Tibial nerve (tissue), 4 donors: ENCODE results near the gene MPPE1.

Source experiments
- EP300 ChIP-seq, 2 donors: sonication (generic); formaldehyde crosslinking; IDR thresholded peaks; one replicate each; pipeline ENCODE4 v1.6.1; 2017; ENCODE audit warnings: antibody characterized with exemption in 2 of 2, mild to moderate bottlenecking in 1 of 2
- POLR2A ChIP-seq, 2 donors: fragments of 450-650 bp; IDR thresholded peaks; one replicate each; pipeline ENCODE4 v1.6.1; 2017; ENCODE audit warnings: antibody characterized with exemption in 2 of 2, mild to moderate bottlenecking in 2 of 2, moderate library complexity in 2 of 2
- TF ChIP-seq, protein P1 (sequence below), 5 experiments: fragments of 200-600 bp in 3 of 5; fragments of 450-650 bp in 2 of 5; sonication (generic) in 3 of 5; IDR thresholded peaks; one replicate each; pipeline ENCODE4 v1.5.1; 2016 to 2019; ENCODE audit warnings: antibody characterized with exemption in 5 of 5, mild to moderate bottlenecking in 3 of 5, moderate library complexity in 2 of 5

DNA sequence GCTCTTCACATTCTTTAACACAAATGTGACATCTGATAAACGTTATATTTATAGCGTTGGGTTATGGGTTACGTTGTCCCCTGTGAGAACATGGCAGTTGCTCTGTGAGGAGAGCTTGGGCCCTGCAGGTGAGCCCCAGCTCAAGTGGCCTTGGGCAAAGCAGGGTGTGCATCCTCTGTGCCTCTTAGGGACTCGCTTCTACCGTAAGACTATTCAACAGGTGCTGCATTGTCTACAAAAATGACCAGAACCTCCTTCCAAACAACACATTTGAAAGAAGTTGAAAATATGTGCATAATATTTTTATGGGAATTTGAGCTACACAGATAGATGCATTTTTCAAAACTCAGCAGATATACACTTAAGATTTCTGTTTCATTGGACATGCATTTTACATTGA is 73.3 kb downstream of the MPPE1 start:
- no peak for TF ChIP-seq POLR2A (IDR thresholded peaks at IDR 0.05)
- TF ChIP-seq, protein P1, sequence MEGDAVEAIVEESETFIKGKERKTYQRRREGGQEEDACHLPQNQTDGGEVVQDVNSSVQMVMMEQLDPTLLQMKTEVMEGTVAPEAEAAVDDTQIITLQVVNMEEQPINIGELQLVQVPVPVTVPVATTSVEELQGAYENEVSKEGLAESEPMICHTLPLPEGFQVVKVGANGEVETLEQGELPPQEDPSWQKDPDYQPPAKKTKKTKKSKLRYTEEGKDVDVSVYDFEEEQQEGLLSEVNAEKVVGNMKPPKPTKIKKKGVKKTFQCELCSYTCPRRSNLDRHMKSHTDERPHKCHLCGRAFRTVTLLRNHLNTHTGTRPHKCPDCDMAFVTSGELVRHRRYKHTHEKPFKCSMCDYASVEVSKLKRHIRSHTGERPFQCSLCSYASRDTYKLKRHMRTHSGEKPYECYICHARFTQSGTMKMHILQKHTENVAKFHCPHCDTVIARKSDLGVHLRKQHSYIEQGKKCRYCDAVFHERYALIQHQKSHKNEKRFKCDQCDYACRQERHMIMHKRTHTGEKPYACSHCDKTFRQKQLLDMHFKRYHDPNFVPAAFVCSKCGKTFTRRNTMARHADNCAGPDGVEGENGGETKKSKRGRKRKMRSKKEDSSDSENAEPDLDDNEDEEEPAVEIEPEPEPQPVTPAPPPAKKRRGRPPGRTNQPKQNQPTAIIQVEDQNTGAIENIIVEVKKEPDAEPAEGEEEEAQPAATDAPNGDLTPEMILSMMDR (IDR thresholded peaks at IDR 0.05), result no peak
- TF ChIP-seq EP300 (IDR thresholded peaks at IDR 0.05), result no peak
